ENCODE results near the gene BMP3.

BMP3 gene

DNA sequence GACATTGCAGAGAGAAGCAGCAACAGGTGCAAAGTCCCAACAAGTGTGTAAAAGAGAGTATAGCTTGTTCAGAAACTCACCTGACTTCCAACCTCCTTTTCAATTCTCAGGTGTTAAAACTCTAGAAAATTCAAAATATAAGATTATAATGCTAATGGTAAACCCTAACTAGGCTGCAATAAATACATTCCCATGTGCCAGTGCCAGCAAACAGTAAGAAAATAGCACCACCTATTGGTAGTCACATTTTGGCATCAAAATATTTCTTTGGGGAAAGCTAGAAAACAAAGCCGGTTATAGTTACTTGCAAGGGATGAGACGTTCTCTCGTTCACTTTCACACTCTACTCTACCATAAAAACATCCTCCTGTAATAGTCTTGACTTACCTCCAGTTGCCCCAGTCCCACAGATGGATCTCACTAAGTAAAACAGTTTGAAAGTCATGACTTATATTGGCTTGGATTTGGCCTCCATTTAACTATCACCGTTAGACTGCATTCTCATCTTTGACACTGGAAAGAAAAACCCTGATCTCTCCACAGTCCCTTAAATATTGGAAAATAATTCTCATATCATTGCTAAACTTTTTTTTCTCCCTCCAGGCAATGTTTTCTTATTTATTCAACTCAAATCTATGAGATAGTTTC, 9.6 kb downstream of the BMP3 start:
- DNase-seq (ENCODE audit: low read depth) = no peak

DNA sequence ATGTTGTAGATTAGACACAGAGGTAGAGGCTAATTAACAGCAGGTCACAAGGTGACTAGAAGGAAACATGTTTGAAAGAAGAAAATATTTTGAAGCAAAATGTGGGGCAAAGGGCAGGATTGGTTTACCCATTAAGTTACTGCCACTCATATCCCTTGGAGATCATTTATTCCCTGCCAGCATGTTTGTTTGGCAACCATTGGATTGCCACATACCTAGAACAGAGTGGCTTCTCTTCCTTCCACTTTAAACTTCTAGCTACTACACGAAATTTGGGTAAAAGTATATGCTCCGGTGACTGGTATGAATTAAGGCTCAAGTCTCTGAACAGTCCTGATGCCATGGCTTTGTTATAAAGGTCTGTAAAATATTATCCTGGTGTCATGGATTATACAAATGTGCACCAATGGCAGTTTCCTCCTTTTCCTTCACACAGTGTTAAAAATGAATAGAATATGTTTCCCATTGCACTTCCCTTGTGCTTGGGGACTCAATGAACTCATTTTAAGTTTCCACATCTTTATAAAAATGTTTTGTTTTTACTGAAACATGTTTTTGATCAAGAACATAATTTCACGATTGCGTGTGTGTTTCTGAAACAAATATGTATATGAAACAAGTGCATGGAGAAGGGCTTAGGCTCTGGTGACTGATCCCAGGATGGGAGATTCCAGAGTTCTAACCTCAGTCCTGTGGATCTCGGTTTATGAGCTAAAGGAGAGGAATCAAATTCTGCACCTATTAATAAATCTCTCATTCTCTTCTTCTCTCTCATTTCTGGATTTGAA, 12.3 kb downstream of the BMP3 start:
- DNase-seq (ENCODE audit: low read depth) = no peak

DNA sequence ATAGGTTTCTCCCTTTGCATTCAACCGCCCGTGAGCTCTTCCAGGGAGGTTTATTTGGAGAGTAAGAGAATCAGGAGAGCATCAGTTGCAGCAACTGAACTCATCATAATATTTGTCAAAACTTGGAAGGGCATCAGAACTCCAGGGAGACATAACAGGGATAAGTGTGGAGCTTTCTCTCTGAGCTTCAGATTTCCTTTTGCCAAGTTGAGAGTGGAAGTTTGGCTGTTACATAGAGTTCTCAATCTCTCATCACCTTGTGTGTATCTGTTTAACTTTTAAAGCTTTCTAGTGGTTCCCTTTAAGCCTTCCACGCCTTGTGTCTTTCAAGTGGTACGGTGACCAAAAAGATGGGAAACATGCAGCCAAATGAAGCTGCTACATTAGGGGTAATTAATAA, 18.8 kb downstream of the BMP3 start:
- no peak for DNase-seq (ENCODE audit: low read depth)

DNA sequence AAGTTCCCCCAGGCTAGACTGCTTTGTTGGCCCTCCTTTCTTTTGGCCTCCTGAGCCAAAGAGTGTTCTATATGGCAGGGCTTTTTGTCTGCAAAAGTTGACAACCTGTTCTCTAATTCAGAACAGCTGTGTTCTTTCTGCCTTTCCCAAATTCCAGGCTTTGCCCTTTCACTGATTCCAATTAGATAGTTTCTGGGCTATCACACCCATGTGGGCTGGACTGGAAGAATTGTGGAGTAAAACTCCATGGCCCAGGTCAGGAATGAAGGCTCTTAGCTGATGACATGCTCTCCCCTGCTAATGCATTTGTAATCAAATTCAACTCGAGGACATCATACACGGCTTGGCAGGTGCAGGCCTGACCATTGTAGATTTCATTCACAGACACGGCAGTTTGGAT, 19.4 kb downstream of the BMP3 start:
- no peak for DNase-seq (ENCODE audit: low read depth)

DNA sequence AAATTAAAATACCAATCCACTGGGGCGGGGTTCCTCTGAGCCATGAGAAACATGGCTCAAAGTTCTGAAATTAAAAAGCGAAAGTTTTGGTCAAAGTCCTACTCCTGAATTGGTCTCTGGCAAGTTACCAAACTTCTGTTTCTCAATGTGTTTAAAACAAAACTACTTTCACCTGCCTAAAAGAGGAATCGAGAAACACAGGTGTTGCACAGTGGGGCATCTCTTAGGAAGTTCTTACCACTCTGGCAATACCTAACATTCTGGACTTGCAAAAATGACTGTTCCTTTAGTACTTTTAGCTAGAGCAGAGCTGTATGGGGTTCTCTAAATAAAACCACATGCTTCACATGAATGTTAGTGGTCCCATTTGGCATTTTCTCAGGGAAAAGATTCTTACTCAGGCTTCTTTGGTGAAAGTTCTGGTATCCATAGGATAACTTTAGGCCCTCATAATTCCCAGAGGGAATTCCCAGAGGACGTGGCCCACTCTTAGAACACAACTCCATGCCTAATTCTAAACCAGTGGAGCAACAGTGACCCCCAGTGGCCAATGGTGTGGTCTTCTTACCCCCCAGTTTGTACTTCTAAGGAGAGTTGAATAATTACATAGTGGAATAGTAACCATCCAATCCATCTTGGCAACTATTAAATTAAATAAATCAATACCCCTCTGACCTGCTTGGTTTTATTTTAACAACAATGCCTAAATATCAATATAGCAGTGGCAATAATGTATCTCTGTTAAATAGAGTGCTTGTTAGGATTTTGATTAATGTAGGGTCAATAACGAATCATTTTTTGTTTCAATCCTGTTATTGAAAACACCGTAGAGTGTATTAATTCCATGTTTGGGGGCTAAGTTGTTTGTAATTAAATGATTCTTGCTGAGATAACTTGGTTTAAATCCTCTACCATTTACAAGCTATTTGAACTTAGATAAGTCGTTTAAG, 21.9 kb downstream of the BMP3 start:
- no peak for DNase-seq (ENCODE audit: low read depth)

DNA sequence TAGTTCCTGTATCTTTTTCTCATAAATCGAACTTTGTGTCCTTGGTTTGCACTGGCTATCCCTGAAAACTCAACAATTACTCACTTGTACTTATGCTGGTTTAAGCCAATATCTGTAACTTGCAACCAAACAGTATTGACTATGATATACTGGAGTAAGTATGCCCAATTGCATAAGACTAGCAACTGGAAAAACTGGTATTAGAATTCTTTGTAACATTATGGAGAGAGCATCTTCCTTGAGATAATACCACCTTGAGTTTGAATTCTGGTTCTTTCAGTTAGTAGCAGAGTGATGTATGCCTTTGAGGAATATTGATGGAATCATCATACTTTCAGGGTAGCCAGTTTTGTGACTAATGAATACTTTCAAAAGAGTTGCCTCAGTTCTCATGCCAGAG, 28.1 kb downstream of the BMP3 start:
- no peak for DNase-seq (ENCODE audit: low read depth)

DNA sequence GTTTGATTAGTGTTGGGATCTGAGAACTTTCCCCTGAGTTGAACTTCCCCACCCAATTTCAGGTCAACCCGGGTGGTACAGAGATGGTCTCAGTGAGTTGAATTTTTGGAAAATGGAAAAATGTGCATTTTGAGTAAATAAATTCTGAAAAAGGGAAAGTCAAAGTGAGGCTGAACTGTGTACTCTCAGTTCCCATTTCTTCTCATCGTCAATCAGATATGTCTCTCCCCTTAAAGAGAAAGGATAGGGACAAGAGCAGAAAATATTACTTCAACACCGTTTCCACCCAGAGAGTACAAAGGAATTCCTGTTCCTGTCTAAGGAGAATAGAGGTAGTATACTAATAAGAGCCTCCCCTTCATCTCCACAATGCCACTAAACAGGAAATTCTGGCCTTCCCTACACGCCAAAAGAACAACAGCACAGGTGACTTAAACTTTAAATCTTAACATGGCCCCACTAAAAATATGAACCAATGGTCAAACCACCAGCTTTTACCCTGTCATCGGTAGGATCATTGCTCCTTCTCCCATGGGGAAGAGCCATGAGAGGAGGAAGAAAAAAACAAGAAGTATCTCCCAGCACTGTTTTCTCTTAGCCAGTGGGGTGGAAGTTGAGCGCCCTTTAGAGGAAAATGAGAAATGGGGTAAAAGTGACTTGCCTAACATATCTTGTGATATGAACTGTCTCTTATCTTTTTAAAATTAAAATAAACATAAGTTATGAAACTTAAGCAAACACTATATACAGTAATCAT, 30.3 kb downstream of the BMP3 start:
- DNase-seq (ENCODE audit: low read depth) = no peak

DNA sequence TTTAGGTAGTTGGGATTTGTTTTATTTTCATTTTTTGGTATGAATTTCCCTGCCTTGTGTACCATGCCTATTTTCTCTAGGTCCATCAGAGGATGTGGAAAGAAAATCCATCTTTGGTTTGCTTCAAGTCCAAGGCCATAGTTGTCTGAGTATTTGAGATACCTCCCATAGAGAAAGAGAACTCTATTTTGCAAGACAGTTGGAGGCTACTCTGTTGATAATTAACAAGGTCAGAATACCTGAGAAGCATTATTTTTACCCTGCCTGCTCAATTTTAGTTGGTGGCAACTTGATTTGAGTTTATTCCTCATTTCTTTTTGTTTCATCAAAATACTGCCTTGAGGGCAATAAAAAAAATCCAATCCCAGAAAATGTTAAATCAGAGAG, 30.8 kb downstream of the BMP3 start:
- DNase-seq (ENCODE audit: low read depth) = no peak

DNA sequence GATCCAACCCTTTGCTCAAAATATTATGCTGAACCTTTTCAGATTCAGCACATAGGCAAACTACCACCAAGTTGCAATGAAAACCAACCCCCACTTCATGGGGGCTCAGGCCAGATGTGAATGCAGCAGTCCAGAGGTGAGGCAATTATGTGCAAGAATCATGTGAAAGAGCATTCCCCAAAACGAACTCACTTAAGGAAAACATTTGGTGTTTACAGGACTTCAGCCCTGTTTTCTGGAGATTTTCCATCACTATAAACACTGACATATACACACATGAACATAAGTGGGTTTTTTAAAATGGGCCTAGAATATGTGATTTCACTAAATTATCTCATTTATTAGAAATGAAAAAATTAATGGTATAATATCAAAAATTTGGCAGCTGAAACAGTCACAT, 31.5 kb downstream of the BMP3 start:
- no peak for DNase-seq (ENCODE audit: low read depth)

DNA sequence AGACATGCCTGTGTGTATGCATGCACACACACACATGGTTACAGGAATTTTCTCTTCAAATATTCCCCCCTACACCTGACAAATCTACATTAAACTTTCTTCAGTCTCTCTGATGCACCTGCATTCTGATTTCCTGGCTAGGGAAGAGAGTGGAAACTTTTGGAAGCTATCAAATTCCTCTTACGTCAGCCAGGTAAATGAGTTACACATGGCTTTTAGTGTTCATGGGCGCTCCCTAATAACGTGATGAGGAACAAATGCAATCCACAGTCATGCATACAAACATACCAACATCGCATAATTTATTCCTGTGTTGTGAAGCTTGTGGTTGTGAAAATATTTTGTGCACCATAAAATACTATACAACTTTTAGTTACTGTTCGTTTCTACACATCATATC, 34.9 kb downstream of the BMP3 start:
- DNase-seq (ENCODE audit: low read depth) = no peak

DNA sequence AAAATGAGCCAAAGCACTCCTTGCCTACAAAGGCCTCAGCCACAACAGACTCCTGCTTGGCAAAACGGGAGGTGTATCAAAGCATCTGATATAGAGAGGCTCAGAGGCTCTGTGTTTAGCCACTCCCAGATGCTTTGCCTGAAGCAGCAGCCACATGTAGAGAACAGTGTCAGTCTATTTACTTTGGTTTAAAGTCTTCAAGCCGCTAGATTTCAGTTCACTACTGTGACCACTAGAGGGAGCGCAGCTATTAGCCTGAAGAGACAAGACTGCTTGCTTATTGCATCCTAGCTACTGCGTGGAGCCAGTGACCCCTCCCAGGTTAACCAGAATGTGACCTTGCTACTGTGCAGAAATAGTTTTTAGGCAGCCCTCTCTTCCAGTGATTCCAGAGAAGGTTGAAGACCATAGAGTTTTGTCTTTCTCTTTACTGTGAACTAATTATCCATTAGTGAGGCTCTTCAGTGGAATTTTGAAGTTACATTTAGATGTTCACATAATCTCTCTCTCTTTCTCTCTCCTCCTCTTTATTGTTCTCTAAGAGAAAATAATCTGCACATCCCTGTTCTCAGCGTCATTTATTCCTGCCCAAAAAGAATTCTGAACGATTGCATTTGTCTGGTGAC, 39.3 kb downstream of the BMP3 start:
- DNase-seq (ENCODE audit: low read depth) = peak; percentile 3

DNA sequence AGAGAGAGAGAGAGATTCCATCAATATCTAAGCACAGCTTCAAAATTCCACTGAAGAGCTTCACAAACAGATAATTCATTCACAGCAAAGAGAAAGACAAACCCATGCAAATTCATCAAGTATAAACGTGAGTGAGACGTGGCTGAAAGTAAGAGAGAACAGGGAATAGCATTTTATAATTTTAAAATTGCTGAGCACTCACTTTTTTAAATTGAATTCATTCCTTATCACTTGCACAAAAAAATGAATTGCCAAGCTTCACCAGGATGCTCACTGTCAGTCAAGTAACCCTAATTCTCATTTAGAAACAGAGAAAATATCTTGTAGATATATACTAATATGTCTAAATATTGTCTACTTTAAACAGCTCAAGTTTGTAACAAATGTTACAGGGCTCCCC, 40.5 kb downstream of the BMP3 start:
- no peak for DNase-seq (ENCODE audit: low read depth)

DNA sequence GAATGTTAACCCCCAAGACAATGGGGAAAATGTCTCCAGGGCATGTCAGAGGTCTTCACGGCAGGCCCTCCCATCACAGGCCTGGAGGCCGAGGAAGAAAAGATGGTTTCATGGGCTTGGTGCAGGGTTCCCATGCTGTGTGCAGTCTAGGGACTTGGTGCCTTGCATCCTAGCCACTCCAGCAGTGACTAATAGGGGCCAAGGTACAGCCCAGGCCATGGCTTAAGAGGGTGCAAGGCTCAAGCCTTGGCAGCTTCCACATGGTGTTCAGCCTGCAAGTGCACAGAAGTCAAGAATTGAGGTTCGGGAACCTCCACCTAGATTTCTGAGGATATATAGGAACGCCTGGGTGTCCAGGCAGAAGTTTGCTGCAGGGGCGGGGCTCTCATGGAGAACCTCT, 50.6 kb downstream of the BMP3 start:
- no peak for DNase-seq (ENCODE audit: low read depth)

DNA sequence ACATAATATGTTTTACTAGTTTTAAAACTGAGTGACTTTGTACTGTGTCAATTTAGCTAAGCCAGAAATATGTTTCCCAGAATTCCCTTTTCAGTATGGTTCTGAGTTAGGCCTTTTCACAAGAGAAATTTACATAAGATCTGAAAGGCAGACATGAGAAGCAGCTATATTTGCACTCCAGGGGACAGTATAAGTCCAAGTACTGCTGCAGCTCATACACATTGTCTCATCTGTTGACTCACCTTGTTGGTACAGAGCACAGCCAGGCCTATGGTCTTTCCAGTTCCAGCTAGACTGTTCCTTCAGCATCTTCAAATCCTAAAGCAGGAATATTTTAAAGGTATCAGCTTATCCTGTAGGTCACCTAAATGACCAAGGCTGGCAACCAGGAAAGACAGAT, 53.5 kb downstream of the BMP3 start:
- DNase-seq (ENCODE audit: low read depth) = no peak

DNA sequence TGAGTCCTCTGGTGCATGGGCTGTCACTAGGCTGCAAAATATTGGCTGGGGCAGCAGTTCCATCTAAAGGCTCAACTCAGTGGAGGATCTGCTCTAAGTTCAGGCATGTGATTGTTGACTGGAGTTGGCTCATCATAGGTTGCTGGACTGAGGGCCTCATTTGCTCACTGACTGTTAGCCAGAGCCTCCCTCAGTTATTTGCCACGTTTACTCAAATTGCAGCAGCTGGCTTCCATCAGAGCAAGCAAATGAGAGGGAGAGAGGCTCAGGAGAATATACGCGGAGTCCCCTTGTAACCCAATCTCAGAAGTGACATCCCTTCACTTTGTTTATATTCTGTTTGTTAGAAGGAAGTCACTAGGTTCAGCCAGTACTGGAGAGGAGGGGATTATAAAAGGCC, 54.1 kb downstream of the BMP3 start:
- DNase-seq (ENCODE audit: low read depth) = no peak

DNA sequence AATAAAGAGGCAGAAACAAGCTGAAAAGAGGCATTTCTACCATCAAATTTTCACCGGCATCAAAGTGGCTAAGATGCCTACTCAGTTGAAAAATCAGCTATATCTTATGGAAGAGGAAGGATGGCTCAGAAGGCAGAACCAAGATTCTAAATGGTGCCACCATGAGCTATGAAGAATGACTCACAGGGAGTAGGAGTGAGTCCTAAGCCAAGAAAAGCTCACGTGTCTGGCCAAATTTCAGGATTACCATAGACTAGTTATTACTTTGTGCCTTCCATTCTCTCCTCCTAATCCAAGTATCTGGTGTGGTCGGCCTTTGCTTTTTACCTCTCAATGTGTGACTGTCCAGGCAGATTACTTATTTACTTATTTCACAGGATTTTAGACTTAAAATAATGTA, 54.8 kb downstream of the BMP3 start:
- no peak for DNase-seq (ENCODE audit: low read depth)

DNA sequence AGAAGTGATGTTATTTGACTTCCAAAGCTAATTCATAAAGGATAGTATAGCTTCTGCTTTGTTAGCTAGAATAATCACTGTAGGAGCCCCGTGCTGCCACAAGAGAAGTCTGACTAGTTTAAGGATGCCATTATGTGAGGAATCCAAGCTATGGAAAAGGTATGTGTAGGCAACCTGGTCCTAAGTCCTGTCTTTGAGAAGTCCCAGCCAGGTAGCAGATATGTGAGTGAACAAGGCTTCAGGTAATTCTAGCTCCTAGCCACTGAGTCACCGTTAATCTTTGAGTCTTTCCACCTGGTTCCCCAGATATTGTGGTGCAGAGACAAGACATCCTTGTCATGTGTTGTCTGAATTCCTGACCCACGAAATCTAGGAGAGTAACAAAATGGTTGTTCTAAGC, 55.5 kb downstream of the BMP3 start:
- no peak for DNase-seq (ENCODE audit: low read depth)

DNA sequence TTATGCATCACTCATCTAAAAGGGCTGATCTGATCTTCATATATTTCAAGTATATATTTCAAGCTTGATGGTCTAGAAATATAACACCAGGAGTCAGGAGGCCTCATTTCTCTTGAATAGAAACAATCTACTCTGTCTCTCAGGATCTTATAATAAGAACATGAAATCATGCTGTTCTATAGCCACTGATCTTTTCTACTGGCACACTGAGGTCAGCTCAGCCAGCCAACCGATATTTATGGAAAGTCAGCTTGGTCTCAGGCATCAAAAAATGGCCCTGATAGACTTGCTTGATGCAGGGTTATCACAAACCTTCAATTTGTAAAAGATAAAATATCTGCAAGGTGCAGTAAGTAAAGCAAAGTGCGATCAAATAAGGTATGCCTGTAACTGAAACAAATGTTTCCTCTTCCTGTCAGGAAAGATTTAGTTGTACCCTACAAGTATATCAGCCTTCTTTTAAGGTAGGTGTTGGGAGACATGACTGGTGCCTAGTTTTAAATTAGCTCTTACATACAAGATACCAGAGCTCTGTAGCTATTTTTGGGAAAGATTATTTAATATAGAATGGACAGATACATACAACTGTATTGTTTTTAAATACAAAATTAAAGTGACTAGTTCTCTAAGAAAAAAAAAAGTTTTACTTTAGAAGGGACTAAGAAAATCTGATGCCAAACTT, 63.4 kb downstream of the BMP3 start:
- no peak for DNase-seq (ENCODE audit: low read depth)

DNA sequence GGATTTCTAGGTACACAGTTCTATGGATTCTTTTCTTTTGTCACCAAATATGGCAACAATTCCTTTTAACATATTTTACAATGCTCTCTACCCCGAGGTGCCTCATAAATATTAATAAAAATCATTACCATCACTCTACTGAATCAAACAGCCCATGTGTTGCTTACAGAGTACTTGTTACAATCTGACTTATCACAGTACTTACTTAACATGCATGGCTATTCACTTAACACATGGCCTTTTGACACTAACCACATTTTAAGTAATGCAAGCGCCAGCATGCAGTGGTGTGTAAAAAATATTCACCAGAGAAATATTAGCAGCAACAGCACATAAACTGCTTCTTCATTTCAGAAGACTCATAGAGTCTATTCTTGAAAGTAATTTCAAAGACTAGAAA, 64.9 kb downstream of the BMP3 start:
- DNase-seq (ENCODE audit: low read depth) = no peak

DNA sequence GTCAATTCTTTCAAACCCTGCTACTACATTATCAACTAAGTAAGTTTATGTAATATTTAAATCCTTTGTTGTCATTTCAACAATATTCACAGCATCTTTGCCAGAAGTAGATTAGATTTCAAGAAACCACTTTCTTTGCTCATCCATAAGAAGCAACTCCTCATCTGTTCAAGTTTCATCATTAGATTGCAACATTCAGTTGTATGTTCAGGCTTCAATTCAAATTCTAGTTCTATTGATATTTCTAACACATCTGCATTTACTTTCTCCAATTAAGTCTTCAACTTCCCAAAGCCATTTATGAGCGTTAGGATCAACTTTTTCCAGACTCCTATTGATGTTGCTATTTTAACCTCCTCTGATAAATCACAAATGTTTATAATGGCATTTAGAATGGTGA, 66.1 kb downstream of the BMP3 start:
- DNase-seq (ENCODE audit: low read depth) = no peak

DNA sequence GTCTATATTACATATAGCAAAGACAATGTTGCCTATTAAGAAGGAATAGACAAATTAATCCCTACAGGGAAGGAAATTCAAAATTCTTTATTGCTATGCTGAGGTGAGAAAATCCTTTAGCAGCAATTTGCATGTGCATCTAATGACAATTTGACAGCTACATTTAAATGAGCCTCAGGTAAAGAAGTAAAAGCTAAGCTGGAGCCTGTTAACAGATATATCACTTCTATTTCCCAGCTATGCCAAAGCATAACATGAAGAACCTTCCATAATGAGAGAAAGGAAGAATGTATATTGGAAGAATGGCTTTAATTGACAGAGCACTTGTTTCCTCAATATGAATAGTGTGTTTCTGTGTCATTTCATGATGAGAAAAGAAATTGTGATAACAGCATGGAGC, 71.6 kb downstream of the BMP3 start:
- DNase-seq (ENCODE audit: low read depth) = no peak
